Measurements from ENCODE around the gene NRXN3. TPM values are rescaled to one million over a fixed set of nuclear protein-coding genes. Genes with fewer than 3 reads are reported as not detected.

NRXN3 gene
- total and polyA plus RNA-seq, 2 donors (not counting 1 experiment from before 2014, with no cell fraction given) = 0.83 to 34.6 TPM

DNA sequence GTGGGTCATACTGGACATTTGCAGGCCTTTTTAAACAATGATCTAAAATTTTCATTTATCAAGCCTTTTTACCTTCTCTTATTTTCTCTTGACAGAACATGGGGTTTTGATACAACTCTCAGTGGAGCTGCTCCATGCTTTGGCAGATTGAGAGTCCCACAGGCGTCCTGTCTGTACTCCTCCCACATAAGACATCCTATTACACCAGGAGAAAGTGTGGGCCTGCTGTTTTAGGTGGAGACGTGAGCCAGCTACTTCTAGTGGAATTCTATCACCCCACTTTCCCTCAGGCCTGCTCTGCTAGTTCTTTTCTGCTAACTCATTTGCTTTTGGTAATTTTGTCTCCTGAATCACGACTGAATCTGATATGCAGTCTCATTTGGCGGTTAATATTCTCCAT lies 33.5 kb upstream of the NRXN3 start:
- no peak overlapping the region for H3K4me3 ChIP-seq (replicated peaks in 1 of 4; ENCODE audit: control extremely low read depth in 1 of 4, insufficient read depth in 1 of 4, low read depth in 3 of 4, low read length in 4 of 4)
- H2AFZ ChIP-seq (ENCODE audit: low read length) = no peak overlapping the region
- no peaks in the 10 kb centered on the region for H3K4me1 ChIP-seq (ENCODE audit: control insufficient read depth, extremely low read depth, insufficient read depth, low read length)
- H4K20me1 ChIP-seq (ENCODE audit: control insufficient read depth, extremely low read depth, insufficient read depth, low read length) = no peaks in the 10 kb centered on the region
- peak in 1 of 2 donors; percentile 30 for DNase-seq (ENCODE audit: low read depth in 2 of 2)
- no peaks in the 10 kb centered on the region for H3K79me2 ChIP-seq (ENCODE audit: control insufficient read depth, insufficient read depth, low read length)
- H3K27ac ChIP-seq (ENCODE audit: insufficient read depth, low read length) = no peak overlapping the region
- no peaks in the 10 kb centered on the region for H3K9me3 ChIP-seq (ENCODE audit: control insufficient read depth, insufficient read depth, low read depth, low read length)
- H3K4me2 ChIP-seq (ENCODE audit: extremely low read depth, insufficient read depth, low read length) = no peak overlapping the region
- no peaks in the 10 kb centered on the region for H3K27me3 ChIP-seq (ENCODE audit: control insufficient read depth, insufficient read depth, low read length)
- no peak for TF ChIP-seq EZH2 (IDR thresholded peaks at IDR 0.05; ENCODE audit: low read length, missing control alignments)
- TF ChIP-seq, protein P1, sequence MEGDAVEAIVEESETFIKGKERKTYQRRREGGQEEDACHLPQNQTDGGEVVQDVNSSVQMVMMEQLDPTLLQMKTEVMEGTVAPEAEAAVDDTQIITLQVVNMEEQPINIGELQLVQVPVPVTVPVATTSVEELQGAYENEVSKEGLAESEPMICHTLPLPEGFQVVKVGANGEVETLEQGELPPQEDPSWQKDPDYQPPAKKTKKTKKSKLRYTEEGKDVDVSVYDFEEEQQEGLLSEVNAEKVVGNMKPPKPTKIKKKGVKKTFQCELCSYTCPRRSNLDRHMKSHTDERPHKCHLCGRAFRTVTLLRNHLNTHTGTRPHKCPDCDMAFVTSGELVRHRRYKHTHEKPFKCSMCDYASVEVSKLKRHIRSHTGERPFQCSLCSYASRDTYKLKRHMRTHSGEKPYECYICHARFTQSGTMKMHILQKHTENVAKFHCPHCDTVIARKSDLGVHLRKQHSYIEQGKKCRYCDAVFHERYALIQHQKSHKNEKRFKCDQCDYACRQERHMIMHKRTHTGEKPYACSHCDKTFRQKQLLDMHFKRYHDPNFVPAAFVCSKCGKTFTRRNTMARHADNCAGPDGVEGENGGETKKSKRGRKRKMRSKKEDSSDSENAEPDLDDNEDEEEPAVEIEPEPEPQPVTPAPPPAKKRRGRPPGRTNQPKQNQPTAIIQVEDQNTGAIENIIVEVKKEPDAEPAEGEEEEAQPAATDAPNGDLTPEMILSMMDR (conservative IDR thresholded peaks at IDR 0.05 in 1 of 2, IDR thresholded peaks at IDR 0.05 in 1 of 2; ENCODE audit: low read depth in 1 of 2, low read length in 2 of 2) = no peak
- no peaks in the 10 kb centered on the region for H3K36me3 ChIP-seq (ENCODE audit: control insufficient read depth, insufficient read depth, low read length)
- H3K9ac ChIP-seq (ENCODE audit: insufficient read depth, low read length) = no peak overlapping the region

DNA sequence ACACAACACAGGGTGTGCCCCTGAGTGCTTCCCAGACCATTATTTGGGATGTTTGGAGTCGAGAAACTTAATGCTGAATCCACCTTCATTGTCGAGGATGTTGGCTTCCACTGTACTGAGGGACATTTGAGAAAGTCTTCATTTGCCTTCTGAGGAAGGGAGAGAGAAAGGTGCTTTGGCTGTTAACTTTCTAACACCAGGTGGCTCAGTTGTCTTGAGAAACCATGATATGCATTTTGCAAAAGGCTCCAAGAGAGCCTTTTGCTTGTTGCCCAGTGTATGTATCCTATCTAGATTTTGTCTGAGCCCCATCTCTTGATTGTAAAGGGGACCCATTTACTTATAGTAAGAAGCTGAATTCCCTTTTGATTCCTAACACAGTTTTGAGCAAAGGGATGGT lies 28.6 kb upstream of the NRXN3 start:
- Histone ChIP-seq H3K9ac (ENCODE audit: insufficient read depth, low read length) (no peak overlapping the region), H3K36me3 (ENCODE audit: control insufficient read depth, insufficient read depth, low read length) (no peaks in the 10 kb centered on the region), H3K79me2 (ENCODE audit: control insufficient read depth, insufficient read depth, low read length) (no peaks in the 10 kb centered on the region), H3K4me2 (ENCODE audit: extremely low read depth, insufficient read depth, low read length) (no peak overlapping the region), H3K27ac (ENCODE audit: insufficient read depth, low read length) (no peak overlapping the region), H3K4me1 (ENCODE audit: control insufficient read depth, extremely low read depth, insufficient read depth, low read length) (peaks cover 2% of the 10 kb centered on the region), H4K20me1 (ENCODE audit: control insufficient read depth, extremely low read depth, insufficient read depth, low read length) (no peaks in the 10 kb centered on the region), H3K4me3 (replicated peaks in 1 of 4; ENCODE audit: control extremely low read depth in 1 of 4, insufficient read depth in 1 of 4, low read depth in 3 of 4, low read length in 4 of 4) (no peak overlapping the region), H3K27me3 (ENCODE audit: control insufficient read depth, insufficient read depth, low read length) (no peaks in the 10 kb centered on the region), H3K9me3 (ENCODE audit: control insufficient read depth, insufficient read depth, low read depth, low read length) (no peaks in the 10 kb centered on the region), H2AFZ (ENCODE audit: low read length) (no peak overlapping the region)
- DNase-seq (ENCODE audit: low read depth in 2 of 2) = no peak
- TF ChIP-seq EZH2 (IDR thresholded peaks at IDR 0.05; ENCODE audit: low read length, missing control alignments) = no peak
- TF ChIP-seq, protein P1 (conservative IDR thresholded peaks at IDR 0.05 in 1 of 2, IDR thresholded peaks at IDR 0.05 in 1 of 2; ENCODE audit: low read depth in 1 of 2, low read length in 2 of 2) = no peak

DNA sequence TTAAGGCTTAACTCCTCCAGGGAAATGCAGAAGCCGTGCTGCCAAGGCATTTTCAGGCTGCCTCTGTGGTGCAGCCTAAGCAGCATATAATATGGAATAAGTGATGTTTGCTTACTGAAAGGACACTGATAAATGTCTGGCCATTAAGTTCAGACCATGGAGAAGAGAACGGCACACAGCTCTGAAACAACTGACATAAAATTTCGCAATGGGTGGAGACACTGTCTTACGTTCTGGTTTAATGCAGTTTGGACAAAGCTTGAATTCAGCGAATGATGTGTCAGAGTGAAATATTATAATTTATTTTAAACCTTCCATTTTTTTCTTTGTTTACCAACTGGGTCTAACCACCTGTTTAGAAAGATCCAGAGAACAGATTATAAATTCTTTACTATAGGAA lies 27.2 kb upstream of the NRXN3 start:
- peak in 1 of 2 donors; percentile 18 for DNase-seq (ENCODE audit: low read depth in 2 of 2)
- Histone ChIP-seq H3K79me2 (ENCODE audit: control insufficient read depth, insufficient read depth, low read length) (no peaks in the 10 kb centered on the region), H2AFZ (ENCODE audit: low read length) (no peak overlapping the region), H3K9ac (ENCODE audit: insufficient read depth, low read length) (no peak overlapping the region), H3K4me2 (ENCODE audit: extremely low read depth, insufficient read depth, low read length) (no peak overlapping the region), H3K4me1 (ENCODE audit: control insufficient read depth, extremely low read depth, insufficient read depth, low read length) (peaks cover 2% of the 10 kb centered on the region), H4K20me1 (ENCODE audit: control insufficient read depth, extremely low read depth, insufficient read depth, low read length) (no peaks in the 10 kb centered on the region), H3K27ac (ENCODE audit: insufficient read depth, low read length) (no peak overlapping the region), H3K36me3 (ENCODE audit: control insufficient read depth, insufficient read depth, low read length) (no peaks in the 10 kb centered on the region), H3K4me3 (replicated peaks in 1 of 4; ENCODE audit: control extremely low read depth in 1 of 4, insufficient read depth in 1 of 4, low read depth in 3 of 4, low read length in 4 of 4) (no peak overlapping the region), H3K9me3 (ENCODE audit: control insufficient read depth, insufficient read depth, low read depth, low read length) (no peaks in the 10 kb centered on the region), H3K27me3 (ENCODE audit: control insufficient read depth, insufficient read depth, low read length) (no peaks in the 10 kb centered on the region)
- TF ChIP-seq, protein P1 (conservative IDR thresholded peaks at IDR 0.05 in 1 of 2, IDR thresholded peaks at IDR 0.05 in 1 of 2; ENCODE audit: low read depth in 1 of 2, low read length in 2 of 2) = no peak
- TF ChIP-seq EZH2 (IDR thresholded peaks at IDR 0.05; ENCODE audit: low read length, missing control alignments) = no peak

Measured in fibroblast of lung (primary cell).